Measurements from ENCODE around the gene BIRC2. TPM values are rescaled to one million over a fixed set of nuclear protein-coding genes. Genes with fewer than 3 reads are reported as not detected.

BIRC2 gene
- total and polyA plus RNA-seq, 2 experiments from 2014 or later: 15.3 to 25.2 TPM

GRCh38 chr11:102423936-102424335 is 76.9 kb downstream of the BIRC2 start:
- no peak for ATAC-seq
- peaks cover 4% of the 10 kb centered on the region for H3K27me3 Mint-ChIP-seq (ENCODE audit: insufficient read depth, low read depth, poor library complexity)
- Histone ChIP-seq H3K4me1 (ENCODE audit: insufficient read depth) (peaks cover 5% of the 10 kb centered on the region; the same call in 1 of the 2 replicates), H3F3A (replicated peaks; ENCODE audit: low read depth) (no peaks in the 10 kb centered on the region), H3K36me3 (ENCODE audit: insufficient read depth) (no peaks in the 10 kb centered on the region), H3K4me2 (no peak overlapping the region), H3K4me3 (no peak overlapping the region), H3K27me3 (ENCODE audit: insufficient read depth) (no peaks in the 10 kb centered on the region), H3K79me2 (replicated peaks; ENCODE audit: insufficient read depth) (peaks cover 17% of the 10 kb centered on the region), H3K27ac (ENCODE audit: low read depth) (no peak overlapping the region), H3K9me2 (ENCODE audit: insufficient read depth) (no peaks in the 10 kb centered on the region), H2AFZ (no peak overlapping the region), H4K20me1 (replicated peaks; ENCODE audit: insufficient read depth) (peaks cover 9% of the 10 kb centered on the region)
- no peak overlapping the region for H3K27ac Mint-ChIP-seq
- H3K9me3 Mint-ChIP-seq: no peaks in the 10 kb centered on the region
- peaks cover 7% of the 10 kb centered on the region for H3K36me3 Mint-ChIP-seq (ENCODE audit: low read depth)
- no peak for DNase-seq (ENCODE audit: low spot score)
- H3K4me1 Mint-ChIP-seq: peaks cover 7% of the 10 kb centered on the region
- H3K4me3 Mint-ChIP-seq: no peak overlapping the region
- TF ChIP-seq POLR2AphosphoS5 (IDR thresholded peaks at IDR 0.05; ENCODE audit: low read depth) (no peak), ZNF114 (CRISPR knock-in tag; IDR thresholded peaks at IDR 0.05) (no peak), EZH2 (IDR thresholded peaks at IDR 0.05; ENCODE audit: low read depth, unreplicated experiment) (no peak), EZH2phosphoT487 (IDR thresholded peaks at IDR 0.05; ENCODE audit: unreplicated experiment) (no peak), REST (IDR thresholded peaks at IDR 0.05; ENCODE audit: unreplicated experiment) (no peak), ZNF331 (CRISPR knock-in tag; IDR thresholded peaks at IDR 0.05; ENCODE audit: low read depth) (no peak), CREB1 (CRISPR knock-in tag; IDR thresholded peaks at IDR 0.05; ENCODE audit: low read depth) (no peak), STAT1 (IDR thresholded peaks at IDR 0.05; ENCODE audit: unreplicated experiment) (no peak), ZNF462 (CRISPR knock-in tag; IDR thresholded peaks at IDR 0.05) (no peak), CTCF (conservative IDR thresholded peaks at IDR 0.05; ENCODE audit: low read depth in 2 of 2) (no peak), NANOG (IDR thresholded peaks at IDR 0.05; ENCODE audit: borderline replicate concordance) (no peak), JUNB (IDR thresholded peaks at IDR 0.05; ENCODE audit: unreplicated experiment) (no peak), ETS1 (IDR thresholded peaks at IDR 0.05) (no peak)

All from GM23338 (cell line).